ENCODE results near the gene FRAS1. TPM values are rescaled to one million over a fixed set of nuclear protein-coding genes. Genes with fewer than 3 reads are reported as not detected.
"Not testable (repeated sequence)": the region's sequence is repeated elsewhere in the genome, so short reads cannot be mapped to it uniquely, and the experiment has no call there.

Gene FRAS1
- total RNA-seq, 5 donors from 2014 or later (not counting 1 experiment from before 2014, with no cell fraction given), result 0.23 to 0.39 (median 0.32) TPM; not detected in 2

- H3K27me3 Mint-ChIP-seq, result peaks cover 20 to 35% of the 10 kb centered on the region in 2 donors
- ChIA-PET POLR2A (interaction anchor here in 1 of 2 donors (0.5 kb wide), 1 partner anchor 173 kb away, joined by 3 read pairs; no protein-coding TSS in a partner anchor), CTCF (no interaction called here)
- H3K9me3 ChIP-seq, result no peaks in the 10 kb centered on the region
- H3K4me3 ChIP-seq (ENCODE audit: control insufficient read depth in 1 of 2, extremely low read depth in 1 of 2, low read length in 1 of 2), result no peak overlapping the region
- H3K27ac Mint-ChIP-seq, result no peak overlapping the region
- H3K4me1 Mint-ChIP-seq, result no peaks in the 10 kb centered on the region
- WGBS (ENCODE audit: insufficient coverage), result no CpG with 5 or more reads among the region's 4 CpGs
- peaks cover 0 to 10% of the 10 kb centered on the region in 2 experiments for H3K27me3 ChIP-seq (replicated peaks in 1 of 2; ENCODE audit: control insufficient read depth in 2 of 2, extremely low read depth in 1 of 2, insufficient read depth in 2 of 2, low read length in 1 of 2)
- ATAC-seq (replicated peaks in 1 of 4) (no peak), DNase-seq (no peak)
- H3K27ac ChIP-seq (ENCODE audit: low read length), result no peak overlapping the region
- H3K36me3 ChIP-seq (ENCODE audit: control insufficient read depth in 2 of 2, extremely low read depth in 1 of 2, insufficient read depth in 1 of 2, low read length in 1 of 2), result no peaks in the 10 kb centered on the region
- H3K4me3 Mint-ChIP-seq, result no peak overlapping the region
- H3K9me3 Mint-ChIP-seq, result no peaks in the 10 kb centered on the region
- H3K4me1 ChIP-seq (ENCODE audit: control insufficient read depth in 1 of 2, extremely low read depth in 1 of 2, insufficient read depth in 2 of 2, low read length in 2 of 2), result no peaks in the 10 kb centered on the region
- no peaks in the 10 kb centered on the region for H3K36me3 Mint-ChIP-seq
Observed at GRCh38 chr4:78320349-78320935, 263.3 kb downstream of the FRAS1 start.

GRCh38 chr4:78322032-78322431 is 264.9 kb downstream of the FRAS1 start:
- Mint-ChIP-seq H3K4me3 (no peak overlapping the region), H3K9me3 (no peaks in the 10 kb centered on the region), H3K36me3 (no peaks in the 10 kb centered on the region), H3K27ac (no peak overlapping the region), H3K27me3 (peaks cover 15 to 26% of the 10 kb centered on the region in 2 donors), H3K4me1 (no peaks in the 10 kb centered on the region)
- CTCF ChIA-PET, result no interaction called here
- POLR2A ChIA-PET, result no interaction called here
- no peak for ATAC-seq (replicated peaks in 1 of 4)
- H3K4me1 ChIP-seq (ENCODE audit: control insufficient read depth in 1 of 2, extremely low read depth in 1 of 2, insufficient read depth in 2 of 2, low read length in 2 of 2), result no peaks in the 10 kb centered on the region
- no CpG with 5 or more reads among the region's 5 CpGs for WGBS (ENCODE audit: insufficient coverage)
- H3K27ac ChIP-seq (ENCODE audit: low read length), result no peak overlapping the region
- no peak overlapping the region for H3K4me3 ChIP-seq (ENCODE audit: control insufficient read depth in 1 of 2, extremely low read depth in 1 of 2, low read length in 1 of 2)
- H3K36me3 ChIP-seq (ENCODE audit: control insufficient read depth in 2 of 2, extremely low read depth in 1 of 2, insufficient read depth in 1 of 2, low read length in 1 of 2), result no peaks in the 10 kb centered on the region
- H3K9me3 ChIP-seq, result no peaks in the 10 kb centered on the region
- DNase-seq, result no peak
- peaks cover 0 to 9% of the 10 kb centered on the region in 2 experiments for H3K27me3 ChIP-seq (replicated peaks in 1 of 2; ENCODE audit: control insufficient read depth in 2 of 2, extremely low read depth in 1 of 2, insufficient read depth in 2 of 2, low read length in 1 of 2)

- ChIA-PET POLR2A (no interaction called here), CTCF (interaction anchor here in 1 of 2 donors (0.6 kb wide), 1 partner anchor 522 kb away, joined by 3 read pairs; no protein-coding TSS in a partner anchor)
- no peaks in the 10 kb centered on the region for H3K9me3 ChIP-seq
- no peak overlapping the region for H3K27ac Mint-ChIP-seq
- H3K4me1 ChIP-seq (ENCODE audit: control insufficient read depth in 1 of 2, extremely low read depth in 1 of 2, insufficient read depth in 2 of 2, low read length in 2 of 2), result no peaks in the 10 kb centered on the region
- H3K27ac ChIP-seq (ENCODE audit: low read length), result no peak overlapping the region
- H3K27me3 Mint-ChIP-seq, result peaks cover 11 to 18% of the 10 kb centered on the region in 2 donors
- H3K27me3 ChIP-seq (replicated peaks in 1 of 2; ENCODE audit: control insufficient read depth in 2 of 2, extremely low read depth in 1 of 2, insufficient read depth in 2 of 2, low read length in 1 of 2), result peaks cover 0 to 6% of the 10 kb centered on the region in 2 experiments
- H3K4me3 Mint-ChIP-seq, result no peak overlapping the region
- no peaks in the 10 kb centered on the region for H3K36me3 ChIP-seq (ENCODE audit: control insufficient read depth in 2 of 2, extremely low read depth in 1 of 2, insufficient read depth in 1 of 2, low read length in 1 of 2)
- DNase-seq (no peak), ATAC-seq (replicated peaks in 1 of 4) (no peak)
- no peaks in the 10 kb centered on the region for H3K9me3 Mint-ChIP-seq
- no peak overlapping the region for H3K4me3 ChIP-seq (ENCODE audit: control insufficient read depth in 1 of 2, extremely low read depth in 1 of 2, low read length in 1 of 2)
- 80% methylated on average over 2 of the region's 3 CpGs for WGBS (ENCODE audit: insufficient coverage)
- no peaks in the 10 kb centered on the region for H3K4me1 Mint-ChIP-seq
- no peaks in the 10 kb centered on the region for H3K36me3 Mint-ChIP-seq
Observed at GRCh38 chr4:78323439-78323838, 266.3 kb downstream of the FRAS1 start.

DNA sequence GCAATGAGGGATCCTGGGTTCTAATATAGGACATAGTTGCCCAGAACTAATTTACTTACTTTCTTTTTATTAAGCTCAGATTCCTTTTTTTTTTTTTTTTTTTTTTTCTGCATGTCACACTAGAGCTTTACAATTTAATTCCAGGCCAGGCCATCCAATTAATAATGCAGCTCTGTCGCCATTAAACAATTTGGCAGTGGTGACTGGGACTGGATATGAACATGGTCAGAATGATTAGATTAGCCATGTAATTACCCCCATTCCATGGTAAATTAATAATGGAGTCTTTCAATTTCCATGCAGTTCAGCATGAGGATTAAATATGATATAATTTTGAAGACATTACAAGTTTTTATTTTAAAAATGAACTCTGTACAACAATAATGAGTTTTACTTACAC is 267.5 kb downstream of the FRAS1 start:
- DNase-seq (no peak), ATAC-seq (replicated peaks in 1 of 4) (no peak)
- Histone ChIP-seq H3K4me1 (ENCODE audit: control insufficient read depth in 1 of 2, extremely low read depth in 1 of 2, insufficient read depth in 2 of 2, low read length in 2 of 2) (no peaks in the 10 kb centered on the region), H3K36me3 (ENCODE audit: control insufficient read depth in 2 of 2, extremely low read depth in 1 of 2, insufficient read depth in 1 of 2, low read length in 1 of 2) (no peaks in the 10 kb centered on the region), H3K27ac (ENCODE audit: low read length) (no peak overlapping the region), H3K4me3 (ENCODE audit: control insufficient read depth in 1 of 2, extremely low read depth in 1 of 2, low read length in 1 of 2) (no peak overlapping the region), H3K27me3 (replicated peaks in 1 of 2; ENCODE audit: control insufficient read depth in 2 of 2, extremely low read depth in 1 of 2, insufficient read depth in 2 of 2, low read length in 1 of 2) (peaks cover 0 to 4% of the 10 kb centered on the region in 2 experiments), H3K9me3 (no peaks in the 10 kb centered on the region)
- no CpG with 5 or more reads among the region's 1 CpG for WGBS (ENCODE audit: insufficient coverage)
- Mint-ChIP-seq H3K4me3 (no peak overlapping the region), H3K9me3 (no peaks in the 10 kb centered on the region), H3K27me3 (peaks cover 5 to 12% of the 10 kb centered on the region in 2 donors), H3K36me3 (no peaks in the 10 kb centered on the region), H3K27ac (no peak overlapping the region), H3K4me1 (no peaks in the 10 kb centered on the region)
- POLR2A ChIA-PET, result no interaction called here
- CTCF ChIA-PET, result no interaction called here

GRCh38 chr4:78325271-78326157 is 268.4 kb downstream of the FRAS1 start:
- WGBS (ENCODE audit: insufficient coverage), result 66% methylated on average over 7 of the region's 9 CpGs
- ChIA-PET POLR2A (no interaction called here), CTCF (no interaction called here)
- H3K36me3 ChIP-seq (ENCODE audit: control insufficient read depth in 2 of 2, extremely low read depth in 1 of 2, insufficient read depth in 1 of 2, low read length in 1 of 2), result no peaks in the 10 kb centered on the region
- H3K9me3 ChIP-seq, result no peaks in the 10 kb centered on the region
- no peak overlapping the region for H3K27ac ChIP-seq (ENCODE audit: low read length)
- H3K4me3 Mint-ChIP-seq, result no peak overlapping the region
- DNase-seq (no peak), ATAC-seq (replicated peaks in 1 of 4) (no peak)
- no peaks in the 10 kb centered on the region for H3K9me3 Mint-ChIP-seq
- H3K27me3 Mint-ChIP-seq, result peaks cover 3 to 9% of the 10 kb centered on the region in 2 donors
- H3K4me1 ChIP-seq (ENCODE audit: control insufficient read depth in 1 of 2, extremely low read depth in 1 of 2, insufficient read depth in 2 of 2, low read length in 2 of 2), result no peaks in the 10 kb centered on the region
- H3K4me3 ChIP-seq (ENCODE audit: control insufficient read depth in 1 of 2, extremely low read depth in 1 of 2, low read length in 1 of 2), result no peak overlapping the region
- no peaks in the 10 kb centered on the region for H3K36me3 Mint-ChIP-seq
- no peak overlapping the region for H3K27ac Mint-ChIP-seq
- no peaks in the 10 kb centered on the region for H3K27me3 ChIP-seq (replicated peaks in 1 of 2; ENCODE audit: control insufficient read depth in 2 of 2, extremely low read depth in 1 of 2, insufficient read depth in 2 of 2, low read length in 1 of 2)
- H3K4me1 Mint-ChIP-seq, result no peaks in the 10 kb centered on the region

GRCh38 chr4:78328591-78328990 is 271.5 kb downstream of the FRAS1 start:
- not testable (repeated sequence) for H3K4me3 Mint-ChIP-seq, DNase-seq
- WGBS (ENCODE audit: insufficient coverage), result no CpG with 5 or more reads among the region's 2 CpGs

More at GRCh38 chr4:78328591-78328990, 271.5 kb downstream of the FRAS1 start:
- H3K9me3 Mint-ChIP-seq; H3K4me1 ChIP-seq (ENCODE audit: control insufficient read depth in 1 of 2, extremely low read depth in 1 of 2, insufficient read depth in 2 of 2, low read length in 2 of 2); H3K36me3 ChIP-seq (ENCODE audit: control insufficient read depth in 2 of 2, extremely low read depth in 1 of 2, insufficient read depth in 1 of 2, low read length in 1 of 2); H3K27me3 Mint-ChIP-seq; H3K27ac ChIP-seq (ENCODE audit: low read length); H3K4me1 Mint-ChIP-seq; H3K9me3 ChIP-seq; POLR2A ChIA-PET; CTCF ChIA-PET; H3K27me3 ChIP-seq (replicated peaks in 1 of 2; ENCODE audit: control insufficient read depth in 2 of 2, extremely low read depth in 1 of 2, insufficient read depth in 2 of 2, low read length in 1 of 2); ATAC-seq (replicated peaks in 1 of 4); H3K4me3 ChIP-seq (ENCODE audit: control insufficient read depth in 1 of 2, extremely low read depth in 1 of 2, low read length in 1 of 2); H3K36me3 Mint-ChIP-seq; H3K27ac Mint-ChIP-seq: not testable (repeated sequence)

Measured in T-cell (primary cell).